ENCODE data around the gene CHD6. TPM values are rescaled to one million over a fixed set of nuclear protein-coding genes. Genes with fewer than 3 reads are reported as not detected.

Gene CHD6
- total RNA-seq, 1 experiment from 2014 or later, result 98.5 TPM

DNA sequence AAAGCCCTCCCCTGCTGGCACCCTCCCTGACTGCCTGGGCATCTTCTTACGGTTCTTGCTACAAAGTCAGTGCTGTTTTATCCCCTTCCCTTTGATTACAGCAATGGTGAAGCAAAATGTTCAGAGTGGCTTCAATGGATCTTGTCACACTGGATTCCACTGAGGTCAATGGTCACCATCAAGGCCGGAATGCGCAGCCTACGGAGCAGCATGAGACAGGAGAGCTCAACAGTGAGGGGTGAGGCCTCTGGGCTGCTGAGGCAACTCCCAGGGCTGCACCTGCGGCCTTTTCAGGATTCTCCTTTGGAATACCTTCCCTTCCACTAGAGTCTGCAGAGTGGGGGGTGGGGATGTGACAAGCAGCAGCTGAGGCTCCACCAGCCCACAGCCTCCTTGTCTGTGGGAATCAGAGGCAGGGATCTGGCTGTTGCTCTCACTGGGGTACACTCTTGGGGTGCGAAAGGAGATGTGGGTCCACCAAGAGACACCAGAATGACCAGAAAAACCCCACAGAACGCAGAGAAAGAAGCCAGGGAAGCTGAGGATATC is 211.2 kb downstream of the CHD6 start:
- DNase-seq, result no peak
- BruUV-seq (replicated peaks), result no TSS peak
- H3K4me3 Mint-ChIP-seq (ENCODE audit: low read depth, unreplicated experiment), result no peak overlapping the region
- TF ChIP-seq, protein P1, sequence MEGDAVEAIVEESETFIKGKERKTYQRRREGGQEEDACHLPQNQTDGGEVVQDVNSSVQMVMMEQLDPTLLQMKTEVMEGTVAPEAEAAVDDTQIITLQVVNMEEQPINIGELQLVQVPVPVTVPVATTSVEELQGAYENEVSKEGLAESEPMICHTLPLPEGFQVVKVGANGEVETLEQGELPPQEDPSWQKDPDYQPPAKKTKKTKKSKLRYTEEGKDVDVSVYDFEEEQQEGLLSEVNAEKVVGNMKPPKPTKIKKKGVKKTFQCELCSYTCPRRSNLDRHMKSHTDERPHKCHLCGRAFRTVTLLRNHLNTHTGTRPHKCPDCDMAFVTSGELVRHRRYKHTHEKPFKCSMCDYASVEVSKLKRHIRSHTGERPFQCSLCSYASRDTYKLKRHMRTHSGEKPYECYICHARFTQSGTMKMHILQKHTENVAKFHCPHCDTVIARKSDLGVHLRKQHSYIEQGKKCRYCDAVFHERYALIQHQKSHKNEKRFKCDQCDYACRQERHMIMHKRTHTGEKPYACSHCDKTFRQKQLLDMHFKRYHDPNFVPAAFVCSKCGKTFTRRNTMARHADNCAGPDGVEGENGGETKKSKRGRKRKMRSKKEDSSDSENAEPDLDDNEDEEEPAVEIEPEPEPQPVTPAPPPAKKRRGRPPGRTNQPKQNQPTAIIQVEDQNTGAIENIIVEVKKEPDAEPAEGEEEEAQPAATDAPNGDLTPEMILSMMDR (IDR thresholded peaks at IDR 0.05; ENCODE audit: unreplicated experiment), result no peak
- H3K36me3 Mint-ChIP-seq (ENCODE audit: insufficient read depth, unreplicated experiment), result peaks cover 32% of the 10 kb centered on the region
- H3K4me1 Mint-ChIP-seq (ENCODE audit: low read depth, unreplicated experiment), result no peaks in the 10 kb centered on the region
- H3K9me3 Mint-ChIP-seq (ENCODE audit: low read depth, unreplicated experiment), result no peaks in the 10 kb centered on the region
- CTCF ChIA-PET, result no interaction called here
- no peak overlapping the region for H3K27ac Mint-ChIP-seq (ENCODE audit: unreplicated experiment)
- intact Hi-C loops (cut with micrococcal nuclease; ENCODE audit: unreplicated experiment), result no loop called here
- no peaks in the 10 kb centered on the region for H3K27me3 Mint-ChIP-seq (ENCODE audit: unreplicated experiment)

- Mint-ChIP-seq H3K4me3 (ENCODE audit: low read depth, unreplicated experiment) (no peak overlapping the region), H3K27me3 (ENCODE audit: unreplicated experiment) (no peaks in the 10 kb centered on the region), H3K9me3 (ENCODE audit: low read depth, unreplicated experiment) (no peaks in the 10 kb centered on the region), H3K27ac (ENCODE audit: unreplicated experiment) (no peak overlapping the region), H3K36me3 (ENCODE audit: insufficient read depth, unreplicated experiment) (peaks cover 29% of the 10 kb centered on the region), H3K4me1 (ENCODE audit: low read depth, unreplicated experiment) (no peaks in the 10 kb centered on the region)
- DNase-seq, result no peak
- CTCF ChIA-PET, result no interaction called here
- intact Hi-C loops (cut with micrococcal nuclease; ENCODE audit: unreplicated experiment), result no loop called here
- BruUV-seq (replicated peaks), result no TSS peak
- TF ChIP-seq, protein P1 (IDR thresholded peaks at IDR 0.05; ENCODE audit: unreplicated experiment), result no peak
These were observed 211.8 kb downstream of the CHD6 start for GRCh38 chr20:41406353-41406752.

DNA sequence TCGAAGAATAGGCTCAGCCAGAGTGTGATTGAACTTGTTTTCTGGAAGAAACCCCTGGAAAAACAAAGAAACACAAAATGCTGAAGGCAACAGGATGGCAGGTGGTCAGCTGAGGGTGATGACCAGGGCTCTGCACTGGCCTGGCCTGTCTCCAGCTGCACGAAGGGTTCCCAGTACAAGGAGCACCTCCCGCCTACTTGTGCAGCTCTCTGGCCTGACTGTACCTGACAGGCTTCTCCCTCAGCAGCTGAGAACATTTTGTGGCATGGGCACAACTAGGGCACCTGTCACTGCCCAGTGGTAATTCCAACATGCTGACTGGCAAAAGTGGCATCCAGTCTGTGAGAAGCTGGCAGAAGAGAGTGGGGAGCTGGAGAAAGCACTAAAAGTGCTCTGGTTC is 212.7 kb downstream of the CHD6 start:
- TF ChIP-seq, protein P1 (IDR thresholded peaks at IDR 0.05; ENCODE audit: unreplicated experiment), result no peak
- Mint-ChIP-seq H3K4me3 (ENCODE audit: low read depth, unreplicated experiment) (no peak overlapping the region), H3K27me3 (ENCODE audit: unreplicated experiment) (no peaks in the 10 kb centered on the region), H3K9me3 (ENCODE audit: low read depth, unreplicated experiment) (no peaks in the 10 kb centered on the region), H3K4me1 (ENCODE audit: low read depth, unreplicated experiment) (no peaks in the 10 kb centered on the region), H3K36me3 (ENCODE audit: insufficient read depth, unreplicated experiment) (peaks cover 26% of the 10 kb centered on the region), H3K27ac (ENCODE audit: unreplicated experiment) (no peak overlapping the region)
- no peak for DNase-seq
- CTCF ChIA-PET, result no interaction called here
- intact Hi-C loops (cut with micrococcal nuclease; ENCODE audit: unreplicated experiment), result no loop called here
- BruUV-seq (replicated peaks), result no TSS peak

DNA sequence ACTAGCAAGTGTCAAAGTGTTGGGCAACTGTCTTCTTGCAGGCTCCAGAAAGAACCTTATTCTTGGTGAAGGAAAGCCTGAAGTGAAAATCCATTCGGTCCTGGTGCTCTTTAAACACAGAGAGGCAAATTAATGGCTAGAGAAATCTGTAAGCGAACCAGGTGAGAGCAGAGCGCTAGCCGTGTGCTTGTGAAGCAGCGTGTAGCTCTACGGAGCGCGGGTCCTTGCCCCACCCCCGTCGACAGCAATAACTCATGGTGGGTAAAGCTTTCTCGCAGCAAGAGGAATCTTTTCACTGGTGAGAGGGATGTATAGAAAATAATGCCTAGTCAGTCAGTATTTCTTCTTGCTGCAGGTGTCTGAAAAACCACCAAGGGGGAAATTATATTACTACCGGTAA is 214.6 kb downstream of the CHD6 start:
- no TSS peak for BruUV-seq (replicated peaks)
- no peaks in the 10 kb centered on the region for H3K9me3 Mint-ChIP-seq (ENCODE audit: low read depth, unreplicated experiment)
- CTCF ChIA-PET, result no interaction called here

More for the DNA sequence above, 214.6 kb downstream of the CHD6 start:
- no peak for DNase-seq
- TF ChIP-seq, protein P1 (IDR thresholded peaks at IDR 0.05; ENCODE audit: unreplicated experiment), result no peak
- Mint-ChIP-seq H3K4me3 (ENCODE audit: low read depth, unreplicated experiment) (no peak overlapping the region), H3K27ac (ENCODE audit: unreplicated experiment) (no peak overlapping the region), H3K36me3 (ENCODE audit: insufficient read depth, unreplicated experiment) (peaks cover 20% of the 10 kb centered on the region), H3K27me3 (ENCODE audit: unreplicated experiment) (no peaks in the 10 kb centered on the region), H3K4me1 (ENCODE audit: low read depth, unreplicated experiment) (no peaks in the 10 kb centered on the region)
- intact Hi-C loops (cut with micrococcal nuclease; ENCODE audit: unreplicated experiment), result no loop called here

Data from Calu3 (cell line).